Prostate gland (tissue), 2 donors: ENCODE data around the gene GLP2R.

Source experiments
- POLR2A ChIP-seq: fragments of 450-650 bp; IDR thresholded peaks from one replicate; pipeline ENCODE4 v1.6.1; 2016; ENCODE audit warnings: antibody characterized with exemption, mild to moderate bottlenecking
- POLR2AphosphoS5 ChIP-seq: sonication (generic); formaldehyde crosslinking; IDR thresholded peaks from one replicate; pipeline ENCODE4 v1.6.1; 2017; ENCODE audit warnings: antibody characterized with exemption
- TF ChIP-seq, protein P1 (sequence below), 4 experiments: fragments of 200-600 bp in 2 of 4; fragments of 450-650 bp in 2 of 4; sonication (generic) in 2 of 4; IDR thresholded peaks; 1 replicate in 3 of 4; 2 replicates in 1 of 4; pipeline ENCODE4 v1.5.1; 2016 to 2019; ENCODE audit warnings: antibody characterized with exemption in 4 of 4, mild to moderate bottlenecking in 2 of 4, moderate library complexity in 2 of 4

DNA sequence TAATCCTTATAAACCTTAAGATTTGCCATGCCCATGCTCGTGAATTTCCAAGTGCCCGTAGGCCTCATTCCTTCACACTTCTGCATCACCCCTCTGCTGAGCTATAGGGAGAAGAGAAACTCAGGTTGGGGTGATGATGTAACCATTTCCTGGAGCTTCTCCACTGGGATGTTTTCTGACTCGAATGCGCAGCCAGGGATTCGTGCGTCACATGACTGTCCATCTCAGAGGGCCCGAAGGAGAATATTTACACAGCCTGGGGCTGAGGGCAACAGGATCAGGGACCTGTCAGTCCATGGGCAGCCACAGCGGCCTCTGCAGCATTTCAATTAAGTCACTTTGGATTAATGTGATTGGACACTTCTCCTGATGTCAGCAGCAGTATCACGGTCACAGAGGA lies 12.6 kb upstream of the GLP2R start:
- TF ChIP-seq, protein P1, sequence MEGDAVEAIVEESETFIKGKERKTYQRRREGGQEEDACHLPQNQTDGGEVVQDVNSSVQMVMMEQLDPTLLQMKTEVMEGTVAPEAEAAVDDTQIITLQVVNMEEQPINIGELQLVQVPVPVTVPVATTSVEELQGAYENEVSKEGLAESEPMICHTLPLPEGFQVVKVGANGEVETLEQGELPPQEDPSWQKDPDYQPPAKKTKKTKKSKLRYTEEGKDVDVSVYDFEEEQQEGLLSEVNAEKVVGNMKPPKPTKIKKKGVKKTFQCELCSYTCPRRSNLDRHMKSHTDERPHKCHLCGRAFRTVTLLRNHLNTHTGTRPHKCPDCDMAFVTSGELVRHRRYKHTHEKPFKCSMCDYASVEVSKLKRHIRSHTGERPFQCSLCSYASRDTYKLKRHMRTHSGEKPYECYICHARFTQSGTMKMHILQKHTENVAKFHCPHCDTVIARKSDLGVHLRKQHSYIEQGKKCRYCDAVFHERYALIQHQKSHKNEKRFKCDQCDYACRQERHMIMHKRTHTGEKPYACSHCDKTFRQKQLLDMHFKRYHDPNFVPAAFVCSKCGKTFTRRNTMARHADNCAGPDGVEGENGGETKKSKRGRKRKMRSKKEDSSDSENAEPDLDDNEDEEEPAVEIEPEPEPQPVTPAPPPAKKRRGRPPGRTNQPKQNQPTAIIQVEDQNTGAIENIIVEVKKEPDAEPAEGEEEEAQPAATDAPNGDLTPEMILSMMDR (IDR thresholded peaks at IDR 0.05): no peak
- no peak for TF ChIP-seq POLR2A
- TF ChIP-seq POLR2AphosphoS5: no peak
